NCI-H748 treated with DMSO at 0.1 percent for 48 hours (cell line): ENCODE measurements around the gene STARD8.
"Not testable (repeated sequence)": the region's sequence is repeated elsewhere in the genome, so short reads cannot be mapped to it uniquely, and the experiment has no call there.

Experiments
- DNase-seq: peaks from one replicate; lab custom pipeline; 2025; lab: John Stamatoyannopoulos, UW

The STARD8 gene

GRCh38 chrX:68659786-68660185 is 12.3 kb downstream of the STARD8 start:
- DNase-seq, result no peak

- DNase-seq, result no peak
Observed at GRCh38 chrX:68660746-68661145, 13.3 kb downstream of the STARD8 start.

GRCh38 chrX:68665502-68665901 is 18.0 kb downstream of the STARD8 start:
- no peak for DNase-seq

DNA sequence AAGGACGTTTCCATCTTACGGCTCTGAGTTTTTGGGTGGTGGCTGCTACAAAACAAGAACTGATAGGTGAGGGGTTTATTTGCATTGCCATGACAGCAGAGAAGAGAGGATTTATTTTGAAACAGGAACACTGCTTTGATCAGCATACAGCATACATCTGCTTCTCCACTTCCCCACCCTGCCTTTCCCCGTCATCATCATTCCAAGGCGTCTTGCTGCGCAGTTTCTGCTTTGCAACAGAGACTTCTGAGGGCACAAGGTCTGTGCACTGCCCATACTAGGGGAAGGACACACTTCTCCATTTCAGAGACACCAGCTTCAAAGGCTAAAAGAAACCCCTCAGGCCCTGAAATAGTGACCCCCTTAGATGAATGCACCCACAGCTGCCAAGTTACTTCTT is 19.1 kb downstream of the STARD8 start:
- DNase-seq, result no peak

GRCh38 chrX:68669094-68669860 is 21.8 kb downstream of the STARD8 start:
- no peak for DNase-seq

DNA sequence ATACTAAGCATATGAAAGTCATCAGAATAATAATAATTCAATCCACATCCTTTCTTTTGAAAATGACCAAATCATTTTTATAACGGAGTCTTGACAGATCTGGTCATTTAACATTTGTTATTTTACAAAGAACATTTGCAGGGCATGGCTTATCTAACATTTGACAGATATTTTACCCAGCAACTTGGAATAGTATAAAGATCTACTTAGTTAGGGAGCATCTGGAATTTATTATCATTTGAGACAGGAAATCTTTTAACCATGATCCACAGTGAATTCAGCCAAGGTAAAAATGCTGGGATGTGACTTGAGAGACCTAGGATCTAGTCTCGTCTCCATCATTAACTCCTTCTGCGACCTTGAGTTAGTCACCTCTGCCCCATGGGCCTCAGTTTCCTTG is 22.4 kb downstream of the STARD8 start:
- no peak for DNase-seq

GRCh38 chrX:68671221-68671620 is 23.8 kb downstream of the STARD8 start:
- no peak for DNase-seq

GRCh38 chrX:68672581-68673318 is 25.3 kb downstream of the STARD8 start:
- no peak for DNase-seq

GRCh38 chrX:68675571-68675970 is 28.1 kb downstream of the STARD8 start:
- DNase-seq, result no peak

DNA sequence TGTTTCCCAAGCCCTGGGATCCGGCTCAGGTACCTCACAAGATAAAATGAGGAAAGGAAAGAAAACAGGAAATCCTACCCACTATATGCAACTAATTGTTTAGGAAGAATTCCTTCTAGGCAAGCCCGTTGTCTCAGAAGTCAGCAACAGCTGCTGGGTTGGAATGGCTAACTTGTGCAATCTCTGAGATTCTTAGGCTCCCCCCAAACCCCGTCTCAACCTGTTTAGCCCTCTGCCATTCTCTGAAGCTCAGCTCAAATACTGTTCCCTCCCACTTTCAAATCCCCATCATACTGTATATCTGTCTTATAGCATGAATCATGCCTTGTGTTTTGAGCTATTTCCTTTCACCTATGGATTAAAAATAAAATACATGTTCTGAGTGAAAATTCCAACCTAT is 28.9 kb downstream of the STARD8 start:
- no peak for DNase-seq

DNA sequence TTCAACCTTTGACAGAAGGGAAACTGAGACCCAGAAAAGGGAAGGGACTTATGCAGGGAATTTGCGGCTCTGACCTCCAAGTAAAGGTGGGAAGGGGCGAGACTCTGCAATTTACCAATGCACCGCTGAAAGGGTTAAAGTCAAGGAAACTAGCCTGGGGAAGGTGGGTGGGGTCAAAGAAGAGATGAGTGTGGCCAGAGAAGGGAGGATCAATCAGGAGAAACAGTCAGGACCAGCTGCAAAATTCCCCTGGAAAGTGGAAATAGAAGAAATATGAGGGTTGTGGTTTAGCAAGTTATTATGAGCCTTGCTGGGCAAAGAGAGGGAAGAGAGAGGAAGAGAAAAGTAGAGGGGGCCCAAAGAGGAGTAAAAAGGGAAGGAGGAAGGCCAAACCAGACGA is 30.5 kb downstream of the STARD8 start:
- no peak for DNase-seq

DNA sequence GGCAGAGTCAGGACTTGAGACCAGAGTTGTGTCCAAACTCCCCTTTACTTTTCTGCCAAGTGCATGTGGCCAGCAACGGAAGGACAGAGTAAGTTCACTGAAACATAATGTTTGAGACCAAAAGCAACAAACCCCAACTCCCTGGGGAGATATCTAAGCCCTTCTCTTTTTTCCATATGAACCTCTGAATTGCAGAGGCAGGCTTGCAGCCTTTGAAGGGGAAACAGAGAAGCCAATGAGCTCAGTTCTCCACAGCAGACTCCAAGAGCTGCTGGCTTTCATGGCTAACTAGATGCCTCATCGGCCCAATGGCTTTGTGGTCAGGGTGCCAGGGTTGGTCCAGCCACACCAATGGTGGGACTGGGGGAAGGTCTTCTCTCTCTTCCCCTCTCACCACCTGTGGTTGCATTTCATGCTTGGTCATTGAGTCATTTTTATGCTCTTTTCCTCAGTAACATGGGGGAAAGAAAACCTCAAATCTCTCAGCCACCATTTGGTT is 34.0 kb downstream of the STARD8 start:
- DNase-seq, result no peak

DNA sequence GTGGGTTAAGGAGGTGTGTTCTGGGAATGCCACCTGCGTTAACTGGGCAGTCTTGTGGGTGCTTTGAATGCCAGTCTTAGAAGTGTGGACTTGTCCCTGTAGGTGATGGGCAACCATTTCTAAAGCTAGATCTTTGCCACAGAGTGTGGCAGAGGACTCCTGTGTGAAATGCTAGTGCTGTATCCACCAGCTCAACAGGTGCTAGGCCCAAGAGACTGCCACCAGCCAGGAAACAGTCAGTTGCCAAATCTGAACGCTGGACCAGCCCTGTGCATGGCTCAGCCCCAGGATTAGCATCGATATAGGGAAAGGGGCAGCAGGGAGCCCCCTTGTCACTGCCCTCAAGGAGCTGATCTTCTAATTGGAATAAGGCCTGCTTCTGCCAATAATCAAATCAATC is 35.3 kb downstream of the STARD8 start:
- no peak for DNase-seq

DNA sequence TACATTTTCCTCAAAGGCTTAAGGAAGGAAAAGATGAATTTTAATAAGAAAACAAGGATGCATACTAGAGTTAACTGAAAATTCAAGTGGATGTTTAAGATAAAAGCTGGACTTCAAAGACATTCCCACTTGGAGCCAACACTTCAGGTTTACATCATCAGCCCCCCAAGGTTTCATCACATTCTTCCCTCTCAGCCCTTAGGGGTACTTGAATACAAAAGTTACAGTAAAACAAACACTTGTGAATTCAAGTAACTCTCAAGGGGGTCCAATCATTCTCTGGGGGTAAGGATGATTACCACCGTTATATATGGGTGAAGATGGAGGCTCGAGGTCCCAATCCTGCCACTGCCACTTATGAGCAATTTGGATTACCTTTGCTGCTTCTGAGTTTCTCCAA is 36.1 kb downstream of the STARD8 start:
- DNase-seq, result no peak

- DNase-seq, result no peak
Observed at GRCh38 chrX:68684291-68684918, 36.9 kb downstream of the STARD8 start.

DNA sequence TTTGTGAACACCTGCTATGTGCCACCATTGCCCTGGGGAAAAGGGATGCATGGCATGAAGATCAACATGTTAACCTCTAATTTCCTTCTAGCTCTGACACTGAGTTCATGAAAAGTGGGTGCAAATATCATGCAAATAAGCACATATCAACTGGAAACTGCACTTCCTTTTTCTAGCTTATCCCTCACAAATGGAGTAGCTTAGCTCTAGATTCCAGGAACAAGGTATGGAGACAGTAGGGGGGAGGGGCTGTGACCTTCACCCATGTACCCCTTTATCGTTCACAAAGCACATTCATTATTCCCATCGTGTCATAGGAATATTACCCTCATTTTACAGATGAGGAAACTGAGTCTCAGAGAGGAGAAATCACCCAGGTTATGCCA is 37.4 kb downstream of the STARD8 start:
- no peak for DNase-seq

GRCh38 chrX:68685685-68686084 is 38.2 kb downstream of the STARD8 start:
- DNase-seq, result no peak

DNA sequence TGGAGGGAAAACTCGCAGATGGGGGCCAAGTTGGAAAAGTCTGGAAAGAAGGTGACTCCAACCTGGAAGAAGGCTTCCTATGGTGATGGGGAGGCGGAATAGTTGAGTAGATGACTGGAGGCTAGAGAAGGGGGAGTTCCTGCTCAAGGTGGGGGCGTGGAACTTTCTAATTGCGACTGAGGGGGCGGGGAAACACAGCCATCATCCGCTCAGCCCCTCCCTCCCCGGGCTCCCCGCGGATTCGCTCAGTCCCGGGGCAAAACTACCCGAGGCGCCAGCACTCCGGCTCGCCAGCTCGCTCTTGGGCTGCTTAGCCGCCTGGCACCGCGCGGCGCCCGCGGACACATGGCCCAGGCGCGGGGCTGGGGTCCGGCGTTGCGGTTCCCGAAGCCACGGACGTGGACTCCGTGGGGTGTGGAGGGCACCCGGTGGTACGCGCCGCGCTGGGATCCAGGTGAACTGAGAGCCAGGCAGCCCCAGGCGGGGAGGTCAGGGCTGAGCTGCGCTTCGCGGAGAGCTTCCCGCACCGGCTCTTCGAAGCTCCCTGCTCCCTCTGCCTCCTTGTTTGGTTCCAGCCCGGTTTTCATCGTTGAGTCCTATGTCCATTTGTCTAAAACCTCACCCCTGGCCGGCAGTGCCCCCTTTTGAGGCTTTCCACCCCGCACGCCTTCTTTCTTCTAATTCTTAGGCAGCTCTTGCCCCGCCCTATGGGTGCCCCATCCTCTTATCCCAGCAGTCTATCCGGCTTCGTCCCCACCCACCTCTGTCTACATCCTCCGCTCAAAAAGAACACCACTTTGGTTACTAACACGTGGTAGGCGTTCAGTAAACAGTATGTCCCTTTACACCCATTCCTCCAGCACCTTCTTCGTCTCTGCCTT is 38.9 kb downstream of the STARD8 start:
- no peak for DNase-seq

DNA sequence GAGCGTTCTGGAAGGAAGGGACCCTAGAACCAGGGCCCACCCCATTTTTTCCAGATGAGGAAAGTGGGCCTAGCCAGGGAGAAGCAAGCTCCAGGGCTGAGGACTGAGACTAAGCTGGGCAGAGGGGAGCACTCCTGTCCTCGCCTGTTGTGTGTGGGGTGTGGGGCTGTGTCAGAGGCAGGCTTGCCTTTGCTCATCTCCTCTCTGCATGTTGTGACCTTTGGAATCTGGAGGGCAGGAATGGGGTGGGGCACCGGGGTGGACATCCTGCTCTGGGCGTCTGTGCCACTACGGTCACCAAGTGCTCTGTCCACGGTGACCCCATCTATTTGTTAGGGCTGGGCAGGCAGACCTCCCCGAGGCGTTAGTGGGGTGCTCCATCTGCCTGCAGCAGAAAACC is 41.5 kb downstream of the STARD8 start:
- not testable (repeated sequence) for DNase-seq

GRCh38 chrX:68690936-68691501 is 43.6 kb downstream of the STARD8 start:
- DNase-seq, result no peak

DNA sequence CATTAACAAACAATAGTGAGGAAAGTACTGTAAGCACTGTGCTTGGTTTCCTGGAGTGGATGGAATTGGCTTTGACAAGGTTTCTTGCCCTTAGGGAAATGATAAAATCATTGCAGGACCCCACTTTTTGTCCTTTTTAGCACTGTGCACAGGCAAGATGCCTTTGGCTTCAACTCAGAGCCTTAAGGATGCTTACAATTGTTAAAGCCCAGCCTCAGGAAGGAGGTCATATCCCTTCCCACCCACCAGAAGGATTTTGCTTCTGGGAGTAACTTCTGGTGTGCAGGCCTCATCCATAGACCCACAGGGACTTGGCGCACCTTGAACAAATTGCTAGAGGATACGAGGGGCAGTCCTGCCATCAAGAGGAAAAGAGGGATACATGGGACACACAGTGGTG is 44.5 kb downstream of the STARD8 start:
- DNase-seq, result no peak

DNA sequence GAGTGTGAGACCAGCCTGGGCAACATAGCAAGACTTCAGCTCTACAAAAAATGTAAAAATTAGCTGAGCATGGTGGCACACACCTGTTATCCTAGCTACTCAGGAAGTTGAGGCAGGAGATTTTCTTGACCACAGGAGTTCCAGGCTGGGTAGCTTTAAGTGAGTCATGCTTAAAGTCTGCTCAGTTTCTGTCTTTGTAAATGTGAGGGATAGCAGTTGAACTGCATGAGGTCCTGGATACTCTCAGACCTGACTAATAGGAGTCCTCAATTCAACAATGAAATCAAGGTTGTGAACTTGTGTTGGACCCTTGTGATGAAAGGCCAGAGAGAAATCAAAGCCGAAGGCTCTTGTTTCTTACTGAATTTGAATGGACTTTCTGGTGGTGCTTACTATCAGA is 45.2 kb downstream of the STARD8 start:
- no peak for DNase-seq
